ENCODE results near the gene HPCAL1. TPM values are rescaled to one million over a fixed set of nuclear protein-coding genes. Genes with fewer than 3 reads are reported as not detected.

HPCAL1 gene
- total RNA-seq, 1 donor from 2014 or later: 15.9 TPM

DNA sequence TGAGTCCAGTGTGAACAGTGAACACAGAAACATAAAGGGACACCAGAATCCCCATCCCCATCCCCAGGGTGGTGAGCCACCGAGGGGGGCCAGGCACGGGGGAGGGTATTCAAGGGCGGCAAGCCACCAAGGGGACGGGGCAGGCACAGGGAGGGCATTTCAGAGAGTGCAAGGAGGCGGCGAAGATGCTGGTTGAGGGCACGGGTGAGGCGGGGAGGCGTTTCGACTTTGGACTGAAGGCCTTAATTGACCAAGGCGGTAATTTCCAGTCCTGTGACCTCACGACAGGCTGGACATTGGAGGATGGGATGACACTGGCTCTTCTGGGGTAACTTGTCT is 75.0 kb downstream of the HPCAL1 start:
- Mint-ChIP-seq H3K27ac (peak overlapping the region; percentile 92), H3K9me3 (no peaks in the 10 kb centered on the region), H3K4me3 (peak overlapping the region; percentile 73), H3K27me3 (no peaks in the 10 kb centered on the region), H3K4me1 (peaks cover 93% of the 10 kb centered on the region), H3K36me3 (ENCODE audit: low read depth) (no peaks in the 10 kb centered on the region)
- POLR2A ChIA-PET: interaction anchor here (0.5 to 6.8 kb wide), 5 partner anchors 31 to 171 kb away, joined by 3 to 90 read pairs (median 4); partner anchors contain the start of genes HPCAL1 and ODC1
- CTCF ChIA-PET: interaction anchor here (0.7 to 4.2 kb wide), 2 partner anchors 31 to 253 kb away, joined by 3 to 49 read pairs; no protein-coding TSS in a partner anchor
- no peak for ATAC-seq (ENCODE audit: low read depth)
- DNase-seq: no peak
- intact Hi-C loops (cut with micrococcal nuclease): loop anchor here (1.0 to 2.0 kb wide), 3 partner anchors 32 to 75 kb away; partner anchors contain the start of genes HPCAL1 and ODC1
- TF ChIP-seq, protein P1, sequence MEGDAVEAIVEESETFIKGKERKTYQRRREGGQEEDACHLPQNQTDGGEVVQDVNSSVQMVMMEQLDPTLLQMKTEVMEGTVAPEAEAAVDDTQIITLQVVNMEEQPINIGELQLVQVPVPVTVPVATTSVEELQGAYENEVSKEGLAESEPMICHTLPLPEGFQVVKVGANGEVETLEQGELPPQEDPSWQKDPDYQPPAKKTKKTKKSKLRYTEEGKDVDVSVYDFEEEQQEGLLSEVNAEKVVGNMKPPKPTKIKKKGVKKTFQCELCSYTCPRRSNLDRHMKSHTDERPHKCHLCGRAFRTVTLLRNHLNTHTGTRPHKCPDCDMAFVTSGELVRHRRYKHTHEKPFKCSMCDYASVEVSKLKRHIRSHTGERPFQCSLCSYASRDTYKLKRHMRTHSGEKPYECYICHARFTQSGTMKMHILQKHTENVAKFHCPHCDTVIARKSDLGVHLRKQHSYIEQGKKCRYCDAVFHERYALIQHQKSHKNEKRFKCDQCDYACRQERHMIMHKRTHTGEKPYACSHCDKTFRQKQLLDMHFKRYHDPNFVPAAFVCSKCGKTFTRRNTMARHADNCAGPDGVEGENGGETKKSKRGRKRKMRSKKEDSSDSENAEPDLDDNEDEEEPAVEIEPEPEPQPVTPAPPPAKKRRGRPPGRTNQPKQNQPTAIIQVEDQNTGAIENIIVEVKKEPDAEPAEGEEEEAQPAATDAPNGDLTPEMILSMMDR (IDR thresholded peaks at IDR 0.05): no peak

DNA sequence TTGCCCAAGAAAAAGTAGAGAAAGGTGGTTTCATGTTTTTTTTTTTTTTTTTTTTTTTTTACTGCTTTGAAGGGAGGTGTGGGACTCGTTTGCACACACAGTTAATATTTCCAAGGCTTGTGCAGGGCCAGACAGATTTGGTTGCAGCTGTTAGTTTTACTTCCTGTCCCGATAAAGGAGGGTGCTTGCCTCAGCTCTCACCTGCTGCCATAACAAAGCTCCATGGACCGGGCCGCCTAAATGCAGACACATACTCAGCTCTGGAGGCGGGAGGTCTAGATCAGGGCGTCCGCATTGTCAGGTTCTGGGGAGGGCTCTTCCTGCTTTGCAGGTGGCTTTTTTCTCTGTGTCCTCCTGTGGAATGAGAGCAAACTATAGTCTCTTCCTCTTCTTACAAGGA is 75.5 kb downstream of the HPCAL1 start:
- TF ChIP-seq, protein P1 (IDR thresholded peaks at IDR 0.05): no peak
- intact Hi-C loops (cut with micrococcal nuclease): loop anchor here (1.0 to 2.0 kb wide), 3 partner anchors 31 to 76 kb away; partner anchors contain the start of genes HPCAL1 and ODC1
- peaks cover 94% of the 10 kb centered on the region for H3K4me1 Mint-ChIP-seq
- ChIA-PET CTCF (interaction anchor here (0.6 to 4.2 kb wide), 3 partner anchors 31 to 579 kb away, joined by 3 to 49 read pairs (median 3); no protein-coding TSS in a partner anchor), POLR2A (interaction anchor here (0.5 to 6.8 kb wide), 9 partner anchors 13 to 172 kb away, joined by 3 to 90 read pairs (median 5); partner anchors contain the start of genes HPCAL1 and ODC1)
- H3K27ac Mint-ChIP-seq: peak overlapping the region; percentile 92
- ATAC-seq (ENCODE audit: low read depth) (peak; percentile 58), DNase-seq (peak; percentile 48)
- no peaks in the 10 kb centered on the region for H3K36me3 Mint-ChIP-seq (ENCODE audit: low read depth)
- H3K4me3 Mint-ChIP-seq: peak overlapping the region; percentile 73
- H3K9me3 Mint-ChIP-seq: no peaks in the 10 kb centered on the region
- no peaks in the 10 kb centered on the region for H3K27me3 Mint-ChIP-seq

DNA sequence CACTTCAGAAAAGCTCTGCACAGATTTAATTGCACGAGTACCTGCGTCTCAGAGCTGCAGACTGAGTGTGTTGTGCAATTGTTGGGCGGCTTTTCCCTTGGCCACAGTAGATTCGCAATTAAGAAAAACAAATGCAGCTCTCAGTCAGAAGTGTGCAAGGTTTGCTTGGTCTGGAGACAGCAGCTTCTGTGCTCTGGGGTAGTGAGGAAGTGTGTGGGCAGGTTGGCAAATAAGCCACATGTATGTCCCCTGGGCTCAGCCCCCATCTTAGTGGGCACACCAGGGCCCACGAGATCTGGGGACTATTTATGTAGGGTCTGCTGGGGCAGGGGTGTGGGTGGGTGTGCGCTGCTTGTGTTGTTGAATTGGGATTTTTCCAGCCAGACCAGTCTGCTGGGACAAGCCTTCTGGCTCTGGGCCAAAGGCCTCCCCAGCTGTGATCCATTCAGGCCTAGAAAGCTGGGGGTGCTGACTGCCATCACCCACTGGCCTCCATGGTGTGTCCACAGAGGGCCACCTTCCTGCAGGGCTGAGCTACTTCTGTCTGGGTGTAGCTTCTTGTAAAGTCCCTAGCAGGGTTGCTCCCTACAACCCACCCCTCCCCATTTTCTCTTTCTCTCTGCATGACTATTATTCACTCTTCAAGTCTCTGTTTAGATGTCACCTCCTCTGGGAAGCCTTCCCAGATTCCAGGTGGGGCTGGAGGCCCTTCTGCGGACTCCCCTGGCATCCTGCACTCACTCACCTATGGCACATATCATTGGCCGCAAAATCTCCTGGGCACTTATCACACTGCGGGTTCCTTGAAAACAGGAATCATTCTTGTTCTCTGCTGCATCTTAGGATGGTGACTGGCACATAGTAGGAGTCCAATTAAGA is 77.6 kb downstream of the HPCAL1 start:
- H3K9me3 Mint-ChIP-seq: no peaks in the 10 kb centered on the region
- peak; percentile 35 for ATAC-seq (ENCODE audit: low read depth)
- peak overlapping the region; percentile 92 for H3K27ac Mint-ChIP-seq
- TF ChIP-seq, protein P1 (IDR thresholded peaks at IDR 0.05): no peak
- ChIA-PET POLR2A (interaction anchor here (0.7 to 6.8 kb wide), 6 partner anchors 28 to 309 kb away, joined by 3 to 90 read pairs (median 4); partner anchors contain the start of genes HPCAL1, NOL10 and ODC1), CTCF (interaction anchor here (0.9 to 4.2 kb wide), 4 partner anchors 19 to 110 kb away, joined by 3 to 49 read pairs (median 4); no protein-coding TSS in a partner anchor)
- peak overlapping the region; percentile 41 for H3K4me3 Mint-ChIP-seq
- H3K27me3 Mint-ChIP-seq: no peaks in the 10 kb centered on the region
- DNase-seq: no peak
- peaks cover 94% of the 10 kb centered on the region for H3K4me1 Mint-ChIP-seq
- no peaks in the 10 kb centered on the region for H3K36me3 Mint-ChIP-seq (ENCODE audit: low read depth)
- intact Hi-C loops (cut with micrococcal nuclease): no loop called here

DNA sequence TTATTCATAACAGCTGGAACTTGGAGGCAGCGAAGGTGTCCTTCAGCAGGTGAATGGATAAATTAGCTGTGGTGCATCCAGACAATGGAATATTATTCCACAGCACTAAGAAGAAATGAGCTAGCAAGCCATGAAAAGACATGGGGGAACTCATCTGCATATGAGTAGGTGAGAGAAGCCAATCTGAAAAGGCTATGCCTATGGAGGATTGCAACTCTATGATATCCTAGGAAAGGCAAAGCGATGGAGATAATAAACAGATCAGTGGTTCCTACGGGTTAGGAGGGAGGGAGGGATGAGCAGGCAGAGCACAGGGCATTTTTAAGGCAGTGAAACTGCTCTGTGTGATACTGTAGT is 79.3 kb downstream of the HPCAL1 start:
- intact Hi-C loops (cut with micrococcal nuclease): loop anchor here (1.0 to 2.0 kb wide), 2 partner anchors 27 to 49 kb away; no protein-coding TSS in a partner anchor
- Mint-ChIP-seq H3K27ac (peak overlapping the region; percentile 59), H3K27me3 (no peaks in the 10 kb centered on the region), H3K9me3 (no peaks in the 10 kb centered on the region), H3K4me1 (peaks cover 92% of the 10 kb centered on the region), H3K4me3 (peak overlapping the region; percentile 58), H3K36me3 (ENCODE audit: low read depth) (no peaks in the 10 kb centered on the region)
- DNase-seq (no peak), ATAC-seq (ENCODE audit: low read depth) (no peak)
- ChIA-PET CTCF (interaction anchor here (3.7 kb wide), 1 partner anchor 27 kb away, joined by 38 read pairs; no protein-coding TSS in a partner anchor), POLR2A (interaction anchor here (0.6 to 6.8 kb wide), 9 partner anchors 12 to 84 kb away, joined by 3 to 90 read pairs (median 7); partner anchors contain the start of genes HPCAL1 and ODC1)
- TF ChIP-seq, protein P1 (IDR thresholded peaks at IDR 0.05): no peak

Measured in activated B cell treated with CpG ODN at 0.5 μM for 24 hours (primary cell).